GM18858 (cell line): ENCODE measurements around the gene GMDS.

ENCODE experiments used
- ATAC-seq: cut with Tn5 transposase; IDR thresholded peaks from one replicate; pipeline ENCODE4 v1.9.1; 2021; ENCODE audit not compliant: unreplicated experiment

Gene GMDS

GRCh38 chr6:1599469-1599868 lies 645.9 kb downstream of the GMDS start:
- no peak for ATAC-seq

- ATAC-seq, result no peak
Measured at GRCh38 chr6:1598886-1599285, 646.5 kb downstream of the GMDS start.

- no peak for ATAC-seq
Measured at GRCh38 chr6:1598433-1598832, 647.0 kb downstream of the GMDS start.

- ATAC-seq, result no peak
Measured at GRCh38 chr6:1597924-1598323, 647.5 kb downstream of the GMDS start.

GRCh38 chr6:1597121-1597744 lies 648.2 kb downstream of the GMDS start:
- no peak for ATAC-seq

GRCh38 chr6:1596088-1596852 lies 649.1 kb downstream of the GMDS start:
- no peak for ATAC-seq

GRCh38 chr6:1595271-1596087 lies 649.9 kb downstream of the GMDS start:
- no peak for ATAC-seq

GRCh38 chr6:1594445-1595200 lies 650.8 kb downstream of the GMDS start:
- no peak for ATAC-seq

- no peak for ATAC-seq
Measured at GRCh38 chr6:1593958-1594314, 651.5 kb downstream of the GMDS start.

GRCh38 chr6:1593286-1593957 lies 652.0 kb downstream of the GMDS start:
- ATAC-seq, result no peak

GRCh38 chr6:1592852-1593251 lies 652.6 kb downstream of the GMDS start:
- no peak for ATAC-seq

- ATAC-seq, result no peak
Measured at GRCh38 chr6:1591926-1592325, 653.5 kb downstream of the GMDS start.

GRCh38 chr6:1591243-1591642 lies 654.2 kb downstream of the GMDS start:
- no peak for ATAC-seq

GRCh38 chr6:1590580-1590979 lies 654.8 kb downstream of the GMDS start:
- no peak for ATAC-seq

GRCh38 chr6:1589208-1589607 lies 656.2 kb downstream of the GMDS start:
- ATAC-seq, result no peak

GRCh38 chr6:1587977-1588376 lies 657.4 kb downstream of the GMDS start:
- no peak for ATAC-seq

- ATAC-seq, result no peak
Measured at GRCh38 chr6:1587546-1587945, 657.9 kb downstream of the GMDS start.

- no peak for ATAC-seq
Measured at GRCh38 chr6:1586861-1587450, 658.4 kb downstream of the GMDS start.

- ATAC-seq, result no peak
Measured at GRCh38 chr6:1586256-1586655, 659.1 kb downstream of the GMDS start.

- ATAC-seq, result no peak
Measured at GRCh38 chr6:1585669-1586049, 659.7 kb downstream of the GMDS start.
